ENCODE measurements around the gene TPCN1.
"Not testable (repeated sequence)": the region's sequence is repeated elsewhere in the genome, so short reads cannot be mapped to it uniquely, and the experiment has no call there.

The TPCN1 gene

GRCh38 chr12:113197518-113198077, 23.7 kb upstream of the TPCN1 start:
- DNase-seq = no peak

- DNase-seq = no peak
Measured at GRCh38 chr12:113198296-113198695, 23.0 kb upstream of the TPCN1 start.

GRCh38 chr12:113200021-113200797, 21.1 kb upstream of the TPCN1 start:
- DNase-seq = no peak

- no peak for DNase-seq
Measured at GRCh38 chr12:113201187-113202177, 19.8 kb upstream of the TPCN1 start.

- DNase-seq = no peak
Measured at GRCh38 chr12:113202300-113203075, 18.8 kb upstream of the TPCN1 start.

GRCh38 chr12:113203852-113204760, 17.2 kb upstream of the TPCN1 start:
- DNase-seq = no peak

- no peak for DNase-seq
Measured at GRCh38 chr12:113204804-113205203, 16.5 kb upstream of the TPCN1 start.

- not testable (repeated sequence) for DNase-seq
Measured at GRCh38 chr12:113206802-113207201, 14.5 kb upstream of the TPCN1 start.

- no peak for DNase-seq
Measured at GRCh38 chr12:113207613-113208040, 13.6 kb upstream of the TPCN1 start.

- DNase-seq = no peak
Measured at GRCh38 chr12:113208041-113208934, 13.0 kb upstream of the TPCN1 start.

- DNase-seq = no peak
Measured at GRCh38 chr12:113211160-113211559, 10.1 kb upstream of the TPCN1 start.

GRCh38 chr12:113214895-113215400, 6.3 kb upstream of the TPCN1 start:
- DNase-seq = no peak

GRCh38 chr12:113216027-113216426, 5.2 kb upstream of the TPCN1 start:
- DNase-seq = no peak

GRCh38 chr12:113220593-113221180, 577 bp upstream of the TPCN1 start:
- DNase-seq = no peak

- DNase-seq = no peak
Measured at GRCh38 chr12:113221997-113222729, 899 bp downstream of the TPCN1 start.

GRCh38 chr12:113222730-113223531, 1.7 kb downstream of the TPCN1 start:
- no peak for DNase-seq

- DNase-seq = no peak
Measured at GRCh38 chr12:113224955-113225354, 3.7 kb downstream of the TPCN1 start.

Measured in NCI-H1417 treated with DMSO at 0.1 percent for 48 hours (cell line).